Measurements from ENCODE around the gene ZNF343. TPM values are rescaled to one million over a fixed set of nuclear protein-coding genes. Genes with fewer than 3 reads are reported as not detected.

Gene ZNF343
- total RNA-seq, 1 donor, result 6.9 TPM

GRCh38 chr20:2463616-2464365 lies 44.9 kb downstream of the ZNF343 start:
- Histone ChIP-seq H3K4me3 (ENCODE audit: insufficient read depth, low read length) (no peak overlapping the region), H3K27ac (ENCODE audit: low read depth, low read length) (no peak overlapping the region), H3K79me2 (ENCODE audit: insufficient read depth, low read length) (peaks cover 41% of the 10 kb centered on the region), H3K4me2 (ENCODE audit: insufficient read depth, low read length) (no peak overlapping the region), H3K4me1 (ENCODE audit: insufficient read depth, low read length) (peaks cover 11% of the 10 kb centered on the region), H4K20me1 (ENCODE audit: insufficient read depth, low read length) (peaks cover 53% of the 10 kb centered on the region), H3K36me3 (ENCODE audit: insufficient read depth, low read length) (peaks cover 94% of the 10 kb centered on the region), H2AFZ (ENCODE audit: low read length) (no peak overlapping the region), H3K9me3 (ENCODE audit: low read depth, low read length) (no peaks in the 10 kb centered on the region), H3K27me3 (ENCODE audit: insufficient read depth, low read length) (no peaks in the 10 kb centered on the region)
- DNase-seq (ENCODE audit: insufficient read length, low spot score, missing footprints), result no peak
- no peak for TF ChIP-seq CTCF (IDR thresholded peaks at IDR 0.05; ENCODE audit: extremely low read depth, low read depth, low read length)

- Histone ChIP-seq H2AFZ (ENCODE audit: low read length) (no peak overlapping the region), H3K27me3 (ENCODE audit: insufficient read depth, low read length) (no peaks in the 10 kb centered on the region), H3K4me2 (ENCODE audit: insufficient read depth, low read length) (no peak overlapping the region), H4K20me1 (ENCODE audit: insufficient read depth, low read length) (peaks cover 40% of the 10 kb centered on the region), H3K79me2 (ENCODE audit: insufficient read depth, low read length) (peaks cover 28% of the 10 kb centered on the region), H3K4me1 (ENCODE audit: insufficient read depth, low read length) (no peaks in the 10 kb centered on the region), H3K4me3 (ENCODE audit: insufficient read depth, low read length) (no peak overlapping the region), H3K27ac (ENCODE audit: low read depth, low read length) (no peak overlapping the region), H3K36me3 (ENCODE audit: insufficient read depth, low read length) (peaks cover 84% of the 10 kb centered on the region), H3K9me3 (ENCODE audit: low read depth, low read length) (no peaks in the 10 kb centered on the region)
- DNase-seq (ENCODE audit: insufficient read length, low spot score, missing footprints), result no peak
- TF ChIP-seq CTCF (IDR thresholded peaks at IDR 0.05; ENCODE audit: extremely low read depth, low read depth, low read length), result no peak
Observed at GRCh38 chr20:2462484-2462883, 46.2 kb downstream of the ZNF343 start.

GRCh38 chr20:2460752-2461424 lies 47.8 kb downstream of the ZNF343 start:
- no peak for DNase-seq (ENCODE audit: insufficient read length, low spot score, missing footprints)
- no peak overlapping the region for H2AFZ ChIP-seq (ENCODE audit: low read length)
- no peak overlapping the region for H3K4me3 ChIP-seq (ENCODE audit: insufficient read depth, low read length)
- no peak for TF ChIP-seq CTCF (IDR thresholded peaks at IDR 0.05; ENCODE audit: extremely low read depth, low read depth, low read length)
- H3K27ac ChIP-seq (ENCODE audit: low read depth, low read length), result no peak overlapping the region
- H3K4me2 ChIP-seq (ENCODE audit: insufficient read depth, low read length), result no peak overlapping the region
- H3K79me2 ChIP-seq (ENCODE audit: insufficient read depth, low read length), result peaks cover 14% of the 10 kb centered on the region
- H3K9me3 ChIP-seq (ENCODE audit: low read depth, low read length), result no peaks in the 10 kb centered on the region
- peaks cover 68% of the 10 kb centered on the region for H3K36me3 ChIP-seq (ENCODE audit: insufficient read depth, low read length)
- no peaks in the 10 kb centered on the region for H3K4me1 ChIP-seq (ENCODE audit: insufficient read depth, low read length)
- H3K27me3 ChIP-seq (ENCODE audit: insufficient read depth, low read length), result no peaks in the 10 kb centered on the region
- peaks cover 24% of the 10 kb centered on the region for H4K20me1 ChIP-seq (ENCODE audit: insufficient read depth, low read length)

All from osteoblast (primary cell).